K562 (cell line): Measurements from ENCODE around the gene HBG1. TPM values are rescaled to one million over a fixed set of nuclear protein-coding genes. Genes with fewer than 3 reads are reported as not detected.

Source experiments
- ATAC-seq: fragments of 200-7000 bp; cut with Tn5 transposase; 3 replicates; pipeline ENCODE4 v1.9.1; 2020; ENCODE audit warnings: moderate library complexity
- BruUV-seq: library from RNA; stranded (reverse); fragments of 400-500 nt; replicated peaks from 2 replicates; lab custom pipeline; 2021; lab: Mats Ljungman, UMichigan
- CTCF ChIA-PET: fragments of 300-600 bp; formaldehyde crosslinking; extraction: SDS; loops from one replicate; lab custom pipeline; 2021; ENCODE audit warnings: low intra/inter-chr PET ratio; lab: Yijun Ruan, JAX
- POLR2A ChIA-PET: fragments of 300-600, 350-650 bp; sonication (Branson Sonifier 250); formaldehyde crosslinking; extraction: SDS; loops from one replicate; lab custom pipeline; 2021; ENCODE audit warnings: antibody characterized with exemption, inconsistent platforms; lab: Yijun Ruan, JAX
- DNase-seq, 4 experiments: peaks; one replicate each; pipeline versions ENCODE4 v3.0.0 to v3.0.0-alpha.2; 2011 to 2018; ENCODE audit warnings: low spot score in 3 of 4, mixed read lengths in 3 of 4; ENCODE audit errors: extremely low read depth in 1 of 4
- FAIRE-seq: peaks from 2 replicates; lab custom pipeline; 2011; peaks lifted over from hg19 to GRCh38; lab: Jason Lieb, UNC
- H2AFZ ChIP-seq: 2 replicates; pipeline ENCODE4 v1.6.0; 2011; ENCODE audit warnings: low read depth, low read length, control low read depth, inconsistent platforms
- H3K27ac ChIP-seq: fragments of 200-600 bp; 3 replicates; pipeline ENCODE4 v1.8.0; 2011; ENCODE audit warnings: low read depth, mild to moderate bottlenecking, control low read depth, inconsistent platforms, low read length, moderate library complexity, mixed read lengths; ENCODE audit errors: extremely low read depth
- H3K27me3 ChIP-seq, 2 experiments: fragments of 300-600 bp in 1 of 2; 2 replicates in 1 of 2; 3 replicates in 1 of 2; pipeline versions ENCODE4 v1.6.0 to v1.8.0; 2011; ENCODE audit warnings: inconsistent platforms in 2 of 2, low read length in 2 of 2, mild to moderate bottlenecking in 1 of 2, mixed read lengths in 1 of 2, moderate library complexity in 1 of 2; ENCODE audit not compliant: control insufficient read depth in 2 of 2, insufficient read depth in 2 of 2
- H3K36me3 ChIP-seq: fragments of 300-600 bp; 3 replicates; pipeline ENCODE4 v1.8.0; 2011; ENCODE audit warnings: mild to moderate bottlenecking, low read length, inconsistent platforms; ENCODE audit not compliant: control insufficient read depth, insufficient read depth
- H3K4me1 ChIP-seq, 2 experiments: fragments of 200-600 bp in 1 of 2; replicated peaks in 1 of 2; 2 replicates in 1 of 2; 3 replicates in 1 of 2; pipeline versions ENCODE4 v1.5.1 to v1.8.0; 2011; ENCODE audit warnings: inconsistent platforms in 2 of 2, low read length in 2 of 2, mild to moderate bottlenecking in 1 of 2, mixed read lengths in 1 of 2, moderate library complexity in 1 of 2; ENCODE audit not compliant: control insufficient read depth in 2 of 2, insufficient read depth in 2 of 2
- H3K4me2 ChIP-seq: 2 replicates; pipeline ENCODE4 v1.6.1; 2011; ENCODE audit warnings: low read length, control low read depth, inconsistent platforms, mixed read lengths; ENCODE audit not compliant: insufficient read depth
- H3K4me3 ChIP-seq: fragments of 200-600 bp; sonication (generic), shearing (Covaris generic); 2 replicates; pipeline ENCODE4 v1.5.1; 2016; ENCODE audit warnings: control low read depth, inconsistent platforms
- H3K79me2 ChIP-seq: fragments of 200-600 bp; 3 replicates; pipeline ENCODE4 v1.8.0; 2011; ENCODE audit warnings: low read length, inconsistent platforms; ENCODE audit not compliant: control insufficient read depth, insufficient read depth
- H3K9ac ChIP-seq, 2 experiments: 2 replicates each; pipeline versions ENCODE4 v1.6.0 to v1.6.1; 2011; ENCODE audit warnings: low read depth in 2 of 2, low read length in 2 of 2, control low read depth in 1 of 2, inconsistent platforms in 1 of 2, mild to moderate bottlenecking in 1 of 2, mixed read lengths in 1 of 2; ENCODE audit not compliant: insufficient read depth in 1 of 2
- H3K9me1 ChIP-seq: one replicate; pipeline ENCODE4 v1.6.0; 2011; ENCODE audit warnings: inconsistent platforms, mild to moderate bottlenecking, low read length, moderate library complexity; ENCODE audit not compliant: control insufficient read depth, insufficient read depth
- H3K9me3 ChIP-seq: replicated peaks from 2 replicates; pipeline ENCODE4 v1.5.1; 2011; ENCODE audit warnings: low read depth, low read length, inconsistent platforms; ENCODE audit not compliant: control insufficient read depth, insufficient read depth
- H4K20me1 ChIP-seq: replicated peaks from 2 replicates; pipeline ENCODE4 v1.6.1; 2011; ENCODE audit warnings: low read length, inconsistent platforms, mixed read lengths; ENCODE audit not compliant: control insufficient read depth, insufficient read depth
- EP400 ChIP-seq: fragments of 450-650 bp; IDR thresholded peaks from 2 replicates; pipeline ENCODE4 v1.6.1; 2017; ENCODE audit warnings: antibody characterized with exemption, mild to moderate bottlenecking, moderate library complexity
- OTX1 ChIP-seq: fragments of 450-650 bp; formaldehyde crosslinking; IDR thresholded peaks from 2 replicates; pipeline ENCODE4 v1.4.0; 2022; ENCODE audit warnings: mild to moderate bottlenecking
- PHF20 ChIP-seq: fragments of 450-650 bp; IDR thresholded peaks from 2 replicates; pipeline ENCODE4 v1.6.1; 2018; ENCODE audit not compliant: partially characterized antibody
- ZNF696 ChIP-seq: fragments of 250-450 bp; sonication (Bioruptor Pico); conservative IDR thresholded peaks from 2 replicates; pipeline ENCODE4 v1.4.0; 2020; ENCODE audit warnings: mild to moderate bottlenecking, moderate library complexity
- WGBS: fragments of 100-300 bp; shearing (Covaris generic); methylation state at CpG from one replicate; pipeline ENCODE4 v1.1.6; 2016; ENCODE audit warnings: low coverage, mixed read lengths; ENCODE audit not compliant: insufficient coverage; ENCODE audit errors: missing lambda C conversion rate; 5-methylcytosine and 5-hydroxymethylcytosine counted together
- in situ Hi-C: fragments of 300-500 bp; cut with MboI; formaldehyde crosslinking; loops from 4 replicates; pipeline ENCODE4 v1.15.0; 2018; ENCODE audit warnings: inconsistent platforms, mixed read lengths
- intact Hi-C: fragments of 100-400 bp; cut with micrococcal nuclease; formaldehyde crosslinking; loops from 2 replicates; pipeline ENCODE4 v1.14.2; 2022
- polyA plus RNA-seq, 8 experiments: library from polyadenylated mRNA; depleted of rRNA in 4 of 8; stranded (reverse) in 5 of 8; unstranded in 3 of 8; fragments of >200 nt; fragmentation: Nextera tagmentation in 2 of 8; fragmentation: Illumina TruSeq in 1 of 8; extraction: Ambion mirVana in 2 of 8; extraction: Trizol in 1 of 8; gene quantifications; 2 replicates each; pipeline versions ENCODE4 v1.2.1 to v1.2.3, GENCODE V29; 2011 to 2014; ENCODE audit warnings: inconsistent platforms in 1 of 8, missing spikeins in 1 of 8
- total RNA-seq, 7 experiments: library from RNA; depleted of rRNA in 6 of 7; stranded (reverse); fragments of >200 nt in 6 of 7; fragmentation: Illumina TruSeq in 2 of 7; extraction: Trizol in 2 of 7; gene quantifications; 2 replicates each; pipeline versions ENCODE4 v1.2.1 to v1.2.3, GENCODE V29; 2011 to 2021; ENCODE audit warnings: low replicate concordance in 1 of 7
- TF ChIP-seq, protein P1 (sequence below): fragments of 450-650 bp; IDR thresholded peaks from 2 replicates; pipeline ENCODE4 v1.6.1; 2016; ENCODE audit warnings: mild to moderate bottlenecking

Gene HBG1
- total and polyA plus RNA-seq, 9 of the 15 experiments (the other 6 are each of a cell fraction or from before 2014, with no cell fraction given) = 1,066 to 16,338 (median 4,898) TPM

DNA sequence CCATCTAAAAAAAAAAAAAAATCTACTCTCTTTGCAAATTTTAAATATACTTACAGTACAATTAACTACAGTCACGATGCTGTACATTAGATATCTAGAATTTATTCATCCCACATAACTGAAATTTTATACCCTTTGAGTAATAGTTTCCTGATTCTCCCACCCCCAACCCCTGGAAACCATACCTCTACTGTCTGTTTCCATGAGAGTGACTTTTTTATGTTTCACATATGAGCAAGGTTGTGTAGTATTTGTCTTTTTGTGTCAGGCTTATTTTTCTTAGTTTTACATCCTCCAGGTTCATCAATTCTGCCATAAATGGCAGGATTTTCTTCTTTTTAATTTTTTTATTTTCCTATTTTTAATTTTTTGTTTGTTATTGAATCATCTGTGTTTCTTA is 26.0 kb downstream of the HBG1 start:
- intact Hi-C loops = no loop called here
- H4K20me1 ChIP-seq = no peaks in the 10 kb centered on the region
- no peak overlapping the region for H3K27ac ChIP-seq
- TF ChIP-seq PHF20 (no peak), OTX1 (CRISPR knock-in tag) (no peak)
- TF ChIP-seq, protein P1, sequence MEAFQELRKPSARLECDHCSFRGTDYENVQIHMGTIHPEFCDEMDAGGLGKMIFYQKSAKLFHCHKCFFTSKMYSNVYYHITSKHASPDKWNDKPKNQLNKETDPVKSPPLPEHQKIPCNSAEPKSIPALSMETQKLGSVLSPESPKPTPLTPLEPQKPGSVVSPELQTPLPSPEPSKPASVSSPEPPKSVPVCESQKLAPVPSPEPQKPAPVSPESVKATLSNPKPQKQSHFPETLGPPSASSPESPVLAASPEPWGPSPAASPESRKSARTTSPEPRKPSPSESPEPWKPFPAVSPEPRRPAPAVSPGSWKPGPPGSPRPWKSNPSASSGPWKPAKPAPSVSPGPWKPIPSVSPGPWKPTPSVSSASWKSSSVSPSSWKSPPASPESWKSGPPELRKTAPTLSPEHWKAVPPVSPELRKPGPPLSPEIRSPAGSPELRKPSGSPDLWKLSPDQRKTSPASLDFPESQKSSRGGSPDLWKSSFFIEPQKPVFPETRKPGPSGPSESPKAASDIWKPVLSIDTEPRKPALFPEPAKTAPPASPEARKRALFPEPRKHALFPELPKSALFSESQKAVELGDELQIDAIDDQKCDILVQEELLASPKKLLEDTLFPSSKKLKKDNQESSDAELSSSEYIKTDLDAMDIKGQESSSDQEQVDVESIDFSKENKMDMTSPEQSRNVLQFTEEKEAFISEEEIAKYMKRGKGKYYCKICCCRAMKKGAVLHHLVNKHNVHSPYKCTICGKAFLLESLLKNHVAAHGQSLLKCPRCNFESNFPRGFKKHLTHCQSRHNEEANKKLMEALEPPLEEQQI = no peak
- TF ChIP-seq, all 486 proteins: peak for 0
- 89% methylated on average over 1 of the region's 1 CpG for WGBS
- H3K4me3 ChIP-seq = no peak overlapping the region
- H3K9me3 ChIP-seq = no peaks in the 10 kb centered on the region
- DNase-seq (no peak), FAIRE-seq (no peak), ATAC-seq (no peak)
- peaks cover 9 to 17% of the 10 kb centered on the region in 2 experiments; a peak in 4 of 5 replicates for H3K4me1 ChIP-seq
- no peaks in the 10 kb centered on the region for H3K79me2 ChIP-seq
- no peaks in the 10 kb centered on the region for H3K36me3 ChIP-seq
- H3K9me1 ChIP-seq = no peaks in the 10 kb centered on the region
- POLR2A ChIA-PET = no interaction called here
- H3K27me3 ChIP-seq = no peaks in the 10 kb centered on the region
- no peak overlapping the region for H2AFZ ChIP-seq
- no peak overlapping the region for H3K4me2 ChIP-seq
- BruUV-seq = no TSS peak
- no peak overlapping the region for H3K9ac ChIP-seq
- in situ Hi-C loops = no loop called here
- CTCF ChIA-PET = interaction anchor here (0.6 kb wide), 1 partner anchor 10 kb away, joined by 3 read pairs; the partner anchor contains the start of gene HBD

DNA sequence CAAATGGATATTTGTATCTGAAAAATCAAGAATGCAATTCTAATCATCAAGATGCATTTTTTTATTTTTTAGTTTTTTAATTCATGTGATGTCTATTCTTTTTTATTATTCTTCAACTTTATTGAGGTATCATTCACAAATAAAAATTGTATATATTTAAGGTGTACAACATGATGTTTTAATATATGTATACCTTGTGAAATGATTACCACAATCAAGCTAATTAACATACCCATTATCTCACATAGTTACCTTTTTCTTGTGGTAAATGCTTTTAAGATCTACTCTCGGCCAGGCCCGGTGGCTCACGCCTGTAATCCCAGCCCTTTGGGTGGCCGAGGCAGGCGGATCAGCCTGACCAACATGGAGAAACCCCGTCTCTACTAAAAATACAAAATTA is 26.5 kb downstream of the HBG1 start:
- Histone ChIP-seq H3K9me1 (no peaks in the 10 kb centered on the region), H3K27me3 (no peaks in the 10 kb centered on the region), H3K4me3 (no peak overlapping the region), H3K4me2 (no peak overlapping the region), H4K20me1 (no peaks in the 10 kb centered on the region), H2AFZ (no peak overlapping the region), H3K9ac (no peak overlapping the region), H3K4me1 (peaks cover 9 to 17% of the 10 kb centered on the region in 2 experiments; a peak in 4 of 5 replicates), H3K9me3 (no peaks in the 10 kb centered on the region), H3K36me3 (no peaks in the 10 kb centered on the region), H3K79me2 (no peaks in the 10 kb centered on the region), H3K27ac (no peak overlapping the region)
- ChIA-PET POLR2A (no interaction called here), CTCF (no interaction called here)
- intact Hi-C loops (no loop called here), in situ Hi-C loops (no loop called here)
- TF ChIP-seq EP400 (0 out of 2 replicates have a peak, but pooled peaks have one; percentile 7), ZNF696 (CRISPR knock-in tag) (no peak)
- BruUV-seq = no TSS peak
- DNase-seq (no peak), ATAC-seq (no peak), FAIRE-seq (no peak)
- 89% methylated on average over 6 of the region's 6 CpGs for WGBS
